SK-N-SH (cell line): ENCODE results near the gene METTL9.

ENCODE experiments used
- CTCF ChIP-seq: fragments of 200-600 bp; sonication (generic); IDR thresholded peaks from 2 replicates; pipeline ENCODE4 v1.6.1; 2017; ENCODE audit warnings: antibody characterized with exemption, mild to moderate bottlenecking, moderate library complexity
- REST ChIP-seq: IDR thresholded peaks from 2 replicates; pipeline ENCODE4 v1.6.1; 2012; ENCODE audit warnings: mild to moderate bottlenecking, low read depth, low read length, moderate library complexity
- TAF1 ChIP-seq: IDR thresholded peaks from 2 replicates; pipeline ENCODE4 v1.6.1; 2012; ENCODE audit warnings: low read depth, mild to moderate bottlenecking, low read length, moderate library complexity, borderline replicate concordance

DNA sequence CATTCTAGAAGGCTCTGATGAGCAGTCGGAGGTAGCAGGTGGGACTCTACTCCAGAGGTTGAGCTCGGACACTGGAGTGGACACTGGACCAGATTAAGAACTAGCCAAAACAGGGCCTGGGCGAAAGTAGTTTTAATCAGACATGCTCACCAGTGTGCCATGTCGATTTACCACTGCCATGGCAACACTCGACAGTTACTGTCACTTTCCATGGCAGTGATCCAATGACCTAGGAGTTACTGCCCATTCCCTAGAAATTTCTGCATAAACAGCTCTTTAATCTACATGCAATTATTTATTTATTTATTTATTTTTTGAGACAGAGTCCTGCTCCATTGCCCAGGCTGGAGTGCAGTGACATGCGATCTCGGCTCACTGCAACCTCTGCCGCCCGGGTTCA, 7.2 kb upstream of the METTL9 start:
- TF ChIP-seq CTCF = no peak
- TF ChIP-seq TAF1 = no peak
- no peak for TF ChIP-seq REST
